Hippocampal formation (tissue), 2 donors: ENCODE results near the gene RFTN1.

Source experiments
- DNase-seq, 2 donors: peaks; one replicate each; lab custom pipeline; 2025; lab: John Stamatoyannopoulos, UW

Gene RFTN1

GRCh38 chr3:16357186-16358121 lies 156.0 kb downstream of the RFTN1 start:
- peak in 1 of 2 donors; percentile 28 for DNase-seq

GRCh38 chr3:16355828-16356227 lies 157.7 kb downstream of the RFTN1 start:
- DNase-seq, result no peak

GRCh38 chr3:16354291-16354690 lies 159.2 kb downstream of the RFTN1 start:
- DNase-seq, result no peak

DNA sequence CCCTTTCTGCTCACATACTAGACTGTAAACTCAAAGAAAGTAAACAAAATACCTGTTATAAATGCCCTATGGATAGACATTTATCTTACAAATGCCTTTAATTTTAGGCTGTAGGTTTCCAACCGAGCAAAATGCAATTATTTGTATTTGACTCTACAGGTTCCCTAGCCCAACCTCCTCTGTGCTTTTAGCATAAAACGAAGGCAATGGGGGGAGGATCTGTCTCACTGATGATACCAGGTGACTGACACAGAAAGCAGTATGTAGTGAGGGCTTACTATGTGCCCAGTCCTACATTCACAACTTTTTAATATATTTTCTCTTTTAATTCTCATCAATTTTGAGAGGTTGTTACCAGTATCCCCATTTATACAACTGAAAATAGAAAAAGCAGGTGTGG lies 161.1 kb downstream of the RFTN1 start:
- DNase-seq, result no peak

- DNase-seq, result peak in 1 of 2 donors; percentile 40
Observed at GRCh38 chr3:16350597-16351318, 162.7 kb downstream of the RFTN1 start.

- no peak for DNase-seq
Observed at GRCh38 chr3:16349986-16350596, 163.4 kb downstream of the RFTN1 start.

DNA sequence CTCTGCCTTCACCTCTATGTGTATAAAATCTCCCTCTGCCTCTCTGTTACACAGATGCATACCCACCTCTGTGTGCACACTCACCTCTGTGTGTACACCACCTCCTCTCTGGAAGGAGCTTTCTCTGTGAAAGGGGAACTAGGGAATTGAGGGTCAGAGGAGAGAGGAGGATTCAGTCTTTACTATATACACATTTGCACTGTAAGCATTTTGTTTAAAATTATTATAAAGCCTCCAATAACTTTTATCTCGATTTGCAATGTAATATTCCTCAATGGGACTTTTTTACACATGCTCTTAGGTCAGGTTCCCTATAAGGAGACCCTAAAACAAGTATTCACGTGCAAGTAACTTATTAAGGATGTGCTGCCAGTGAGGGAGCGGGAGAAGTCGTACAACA lies 166.0 kb downstream of the RFTN1 start:
- no peak for DNase-seq

GRCh38 chr3:16346413-16347081 lies 167.0 kb downstream of the RFTN1 start:
- no peak for DNase-seq

GRCh38 chr3:16343101-16343500 lies 170.4 kb downstream of the RFTN1 start:
- no peak for DNase-seq

DNA sequence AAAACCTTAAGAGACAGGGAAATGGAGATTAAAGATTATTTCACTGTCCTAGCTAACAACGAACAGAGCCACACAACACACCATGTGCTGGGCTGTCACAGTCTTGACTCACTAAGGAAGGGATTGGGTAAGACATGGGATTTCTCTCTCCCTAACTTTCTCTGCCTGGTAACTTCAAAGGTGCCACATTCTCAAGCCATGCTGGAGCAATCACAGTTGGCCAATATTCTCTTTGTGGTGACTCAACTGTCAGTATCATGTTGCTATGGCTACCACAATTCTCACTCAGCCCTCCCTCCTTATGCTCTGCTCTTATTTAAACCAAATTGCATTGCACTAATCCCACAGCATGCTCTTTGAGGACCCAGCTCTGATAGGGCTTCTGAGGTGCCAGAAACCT lies 174.5 kb downstream of the RFTN1 start:
- peak in 1 of 2 donors; percentile 16 for DNase-seq

- DNase-seq, result no peak
Observed at GRCh38 chr3:16337856-16338540, 175.5 kb downstream of the RFTN1 start.

- DNase-seq, result no peak
Observed at GRCh38 chr3:16336825-16337224, 176.7 kb downstream of the RFTN1 start.

- DNase-seq, result no peak
Observed at GRCh38 chr3:16335772-16336645, 177.5 kb downstream of the RFTN1 start.

DNA sequence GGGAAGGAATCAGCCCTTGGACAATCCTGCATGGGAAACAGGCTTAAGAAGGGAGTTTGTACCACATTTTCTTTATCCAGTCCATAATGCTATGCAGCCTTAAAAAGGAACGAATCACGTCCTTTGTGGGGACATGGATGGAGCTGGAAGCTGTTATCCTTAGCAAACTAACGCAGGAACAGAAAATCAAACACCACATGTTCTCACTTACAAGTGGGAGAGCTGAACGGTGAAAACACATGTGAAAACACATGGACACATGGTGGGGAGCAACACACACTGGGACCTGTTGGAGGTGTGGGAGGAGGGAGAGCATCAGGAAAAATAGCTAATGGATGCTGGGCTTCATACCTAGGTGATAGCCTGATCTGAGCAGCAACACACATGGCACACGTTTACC lies 178.2 kb downstream of the RFTN1 start:
- DNase-seq, result no peak

- DNase-seq, result no peak
Observed at GRCh38 chr3:16334909-16335308, 178.6 kb downstream of the RFTN1 start.

GRCh38 chr3:16332904-16333426 lies 180.5 kb downstream of the RFTN1 start:
- no peak for DNase-seq

- DNase-seq, result no peak
Observed at GRCh38 chr3:16331319-16331883, 182.1 kb downstream of the RFTN1 start.

- DNase-seq, result no peak
Observed at GRCh38 chr3:16330351-16330750, 183.1 kb downstream of the RFTN1 start.

GRCh38 chr3:16329826-16330129 lies 183.7 kb downstream of the RFTN1 start:
- no peak for DNase-seq
